A549 (cell line): Measurements from ENCODE around the gene ADH1C.

Experiments
- CBX2 ChIP-seq: fragments of 200-600 bp; sonication (generic); IDR thresholded peaks from 2 replicates; pipeline ENCODE4 v1.6.1; 2016; ENCODE audit warnings: low read depth, mild to moderate bottlenecking, borderline replicate concordance
- EHF ChIP-seq: fragments of 250-450 bp; sonication (Bioruptor Pico); IDR thresholded peaks from 2 replicates; pipeline ENCODE4 v1.5.0; 2020; ENCODE audit warnings: mild to moderate bottlenecking
- HOXA7 ChIP-seq: fragments of 250-450 bp; sonication (Bioruptor Pico); IDR thresholded peaks from 2 replicates; pipeline ENCODE4 v1.5.0; 2020; ENCODE audit warnings: mild to moderate bottlenecking, moderate library complexity
- JUN ChIP-seq, 2 experiments: fragments of >200 bp; sonication (Bioruptor Twin); formaldehyde crosslinking; IDR thresholded peaks; 2 replicates in 1 of 2; 3 replicates in 1 of 2; pipeline ENCODE4 v1.6.1; 2016 to 2017
- POLR2A ChIP-seq: IDR thresholded peaks from 2 replicates; pipeline ENCODE4 v1.6.1; 2012; ENCODE audit warnings: mild to moderate bottlenecking, low read length
- SMC3 ChIP-seq: fragments of >200 bp; sonication (Bioruptor Twin); formaldehyde crosslinking; IDR thresholded peaks from 3 replicates; pipeline ENCODE4 v1.6.1; 2018; ENCODE audit warnings: inconsistent platforms
- TF ChIP-seq, protein P1 (sequence below): fragments of >200 bp; sonication (Bioruptor Twin); formaldehyde crosslinking; IDR thresholded peaks from 3 replicates; pipeline ENCODE4 v1.5.1; 2016

DNA sequence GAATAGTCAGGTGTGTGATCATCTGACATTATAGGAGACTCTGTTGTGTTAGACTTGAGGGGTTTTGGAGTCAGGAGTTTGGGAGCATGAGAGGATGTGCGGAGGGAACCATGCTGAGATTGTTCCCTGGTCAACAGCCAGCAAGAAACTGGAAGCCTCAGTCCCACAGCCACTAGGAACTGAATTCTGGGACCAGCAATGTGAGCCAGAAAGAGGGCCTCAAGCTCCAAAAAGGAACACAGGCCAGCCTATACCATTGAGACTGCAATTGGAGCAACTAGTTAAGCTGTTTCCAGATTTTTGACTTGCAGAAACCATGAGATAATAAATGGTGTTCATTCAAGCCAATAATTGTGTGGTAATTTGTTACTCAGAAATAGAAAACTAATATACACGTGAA lies 22.7 kb downstream of the ADH1C start:
- TF ChIP-seq JUN (IDR thresholded peaks at IDR 0.05) (no peak), HOXA7 (no peak), EHF (CRISPR knock-in tag) (no peak), CBX2 (no peak), POLR2A (no peak), SMC3 (no peak)
- TF ChIP-seq, protein P1, sequence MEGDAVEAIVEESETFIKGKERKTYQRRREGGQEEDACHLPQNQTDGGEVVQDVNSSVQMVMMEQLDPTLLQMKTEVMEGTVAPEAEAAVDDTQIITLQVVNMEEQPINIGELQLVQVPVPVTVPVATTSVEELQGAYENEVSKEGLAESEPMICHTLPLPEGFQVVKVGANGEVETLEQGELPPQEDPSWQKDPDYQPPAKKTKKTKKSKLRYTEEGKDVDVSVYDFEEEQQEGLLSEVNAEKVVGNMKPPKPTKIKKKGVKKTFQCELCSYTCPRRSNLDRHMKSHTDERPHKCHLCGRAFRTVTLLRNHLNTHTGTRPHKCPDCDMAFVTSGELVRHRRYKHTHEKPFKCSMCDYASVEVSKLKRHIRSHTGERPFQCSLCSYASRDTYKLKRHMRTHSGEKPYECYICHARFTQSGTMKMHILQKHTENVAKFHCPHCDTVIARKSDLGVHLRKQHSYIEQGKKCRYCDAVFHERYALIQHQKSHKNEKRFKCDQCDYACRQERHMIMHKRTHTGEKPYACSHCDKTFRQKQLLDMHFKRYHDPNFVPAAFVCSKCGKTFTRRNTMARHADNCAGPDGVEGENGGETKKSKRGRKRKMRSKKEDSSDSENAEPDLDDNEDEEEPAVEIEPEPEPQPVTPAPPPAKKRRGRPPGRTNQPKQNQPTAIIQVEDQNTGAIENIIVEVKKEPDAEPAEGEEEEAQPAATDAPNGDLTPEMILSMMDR, result no peak
